Astrocyte (in vitro differentiated cells and primary cell): Measurements from ENCODE around the gene NCMAP. TPM values are rescaled to one million over a fixed set of nuclear protein-coding genes. Genes with fewer than 3 reads are reported as not detected.

Source experiments
- DNase-seq: peaks from one replicate; pipeline ENCODE4 v3.0.0-alpha.2; 2010; ENCODE audit warnings: low read depth
- FAIRE-seq: peaks from 2 replicates; lab custom pipeline; 2011; peaks lifted over from hg19 to GRCh38; lab: Jason Lieb, UNC
- H2AFZ ChIP-seq: 2 replicates; pipeline ENCODE4 v1.6.0; 2012; ENCODE audit warnings: low read depth, low read length, inconsistent platforms
- H3K27ac ChIP-seq: 2 replicates; pipeline ENCODE4 v1.5.1; 2011; ENCODE audit warnings: low read depth, low read length, inconsistent platforms
- H3K27me3 ChIP-seq: 2 replicates; pipeline ENCODE4 v1.6.0; 2011; ENCODE audit warnings: low read length, inconsistent platforms; ENCODE audit not compliant: insufficient read depth
- H3K36me3 ChIP-seq: 2 replicates; pipeline ENCODE4 v1.5.1; 2011; ENCODE audit warnings: low read length, inconsistent platforms; ENCODE audit not compliant: insufficient read depth
- H3K4me1 ChIP-seq: 2 replicates; pipeline ENCODE4 v1.5.1; 2011; ENCODE audit warnings: low read length, inconsistent platforms; ENCODE audit not compliant: insufficient read depth
- H3K4me2 ChIP-seq: 2 replicates; pipeline ENCODE4 v1.6.0; 2012; ENCODE audit warnings: low read length, inconsistent platforms
- H3K4me3 ChIP-seq: 2 replicates; pipeline ENCODE4 v1.5.1; 2011; ENCODE audit warnings: low read depth, mild to moderate bottlenecking, low read length, inconsistent platforms; ENCODE audit not compliant: insufficient read depth
- H3K79me2 ChIP-seq: 2 replicates; pipeline ENCODE4 v1.6.0; 2012; ENCODE audit warnings: mild to moderate bottlenecking, low read length, inconsistent platforms; ENCODE audit not compliant: insufficient read depth
- H3K9ac ChIP-seq: 2 replicates; pipeline ENCODE4 v1.6.0; 2012; ENCODE audit warnings: mild to moderate bottlenecking, low read length, inconsistent platforms
- H3K9me3 ChIP-seq: 2 replicates; pipeline ENCODE4 v1.5.1; 2012; ENCODE audit warnings: low read depth, mild to moderate bottlenecking, low read length, inconsistent platforms; ENCODE audit not compliant: insufficient read depth
- H4K20me1 ChIP-seq: 2 replicates; pipeline ENCODE4 v1.6.0; 2012; ENCODE audit warnings: low read length, inconsistent platforms; ENCODE audit not compliant: insufficient read depth
- H3K27ac Mint-ChIP-seq: one replicate; pipeline ENCODE4 v1.8.0; 2021; ENCODE audit warnings: mild to moderate bottlenecking, mixed read lengths; ENCODE audit not compliant: unreplicated experiment
- H3K27me3 Mint-ChIP-seq: one replicate; pipeline ENCODE4 v1.8.0; 2021; ENCODE audit warnings: low read depth, mixed read lengths; ENCODE audit not compliant: unreplicated experiment
- H3K36me3 Mint-ChIP-seq: one replicate; pipeline ENCODE4 v1.8.0; 2021; ENCODE audit warnings: low read depth, mixed read lengths; ENCODE audit not compliant: unreplicated experiment
- H3K4me1 Mint-ChIP-seq: one replicate; pipeline ENCODE4 v1.8.0; 2021; ENCODE audit warnings: low read depth, mixed read lengths; ENCODE audit not compliant: unreplicated experiment
- H3K4me3 Mint-ChIP-seq: one replicate; pipeline ENCODE4 v1.8.0; 2021; ENCODE audit warnings: mild to moderate bottlenecking, moderate library complexity, mixed read lengths; ENCODE audit not compliant: unreplicated experiment
- H3K9me3 Mint-ChIP-seq: one replicate; pipeline ENCODE4 v1.8.0; 2021; ENCODE audit warnings: mild to moderate bottlenecking, mixed read lengths; ENCODE audit not compliant: unreplicated experiment
- CTCF ChIP-seq: IDR thresholded peaks from 2 replicates; pipeline ENCODE4 v1.5.1; 2011; ENCODE audit warnings: low read depth, mild to moderate bottlenecking, inconsistent platforms, low read length, moderate library complexity; ENCODE audit not compliant: insufficient read depth
- EZH2 ChIP-seq: IDR thresholded peaks from 2 replicates; pipeline ENCODE4 v1.6.1; 2012; ENCODE audit warnings: mild to moderate bottlenecking, low read length, inconsistent platforms; ENCODE audit not compliant: insufficient read depth
- total RNA-seq: library from RNA; stranded (reverse); gene quantifications from 2 replicates; pipeline ENCODE4 v1.2.1, GENCODE V29; 2021

NCMAP gene
- total RNA-seq, 1 donor from 2014 or later = not detected

- Histone ChIP-seq H2AFZ (no peak overlapping the region), H3K27me3 (peaks cover 5% of the 10 kb centered on the region), H3K4me3 (no peak overlapping the region), H3K9me3 (no peaks in the 10 kb centered on the region), H3K27ac (no peak overlapping the region), H3K79me2 (no peaks in the 10 kb centered on the region), H3K36me3 (no peaks in the 10 kb centered on the region), H3K4me2 (no peak overlapping the region), H4K20me1 (no peaks in the 10 kb centered on the region), H3K9ac (no peak overlapping the region), H3K4me1 (no peaks in the 10 kb centered on the region)
- Mint-ChIP-seq H3K27ac (no peak overlapping the region), H3K36me3 (no peaks in the 10 kb centered on the region), H3K27me3 (no peaks in the 10 kb centered on the region), H3K4me3 (no peak overlapping the region), H3K9me3 (no peaks in the 10 kb centered on the region), H3K4me1 (peaks cover 15% of the 10 kb centered on the region)
- no peak for TF ChIP-seq EZH2
- no peak for DNase-seq
- FAIRE-seq = no peak
Observed at GRCh38 chr1:24622218-24622617, 66.3 kb downstream of the NCMAP start.

GRCh38 chr1:24632832-24633175 is 76.9 kb downstream of the NCMAP start:
- Histone ChIP-seq H3K4me3 (no peak overlapping the region), H3K4me1 (no peaks in the 10 kb centered on the region), H4K20me1 (no peaks in the 10 kb centered on the region), H3K36me3 (no peaks in the 10 kb centered on the region), H3K9me3 (no peaks in the 10 kb centered on the region), H3K27me3 (peaks cover 11% of the 10 kb centered on the region), H2AFZ (no peak overlapping the region), H3K4me2 (no peak overlapping the region), H3K27ac (no peak overlapping the region), H3K79me2 (no peaks in the 10 kb centered on the region), H3K9ac (no peak overlapping the region)
- H3K9me3 Mint-ChIP-seq = no peaks in the 10 kb centered on the region
- H3K36me3 Mint-ChIP-seq = no peaks in the 10 kb centered on the region
- peaks cover 3% of the 10 kb centered on the region for H3K27me3 Mint-ChIP-seq
- FAIRE-seq (no peak), DNase-seq (no peak)
- TF ChIP-seq EZH2 = no peak
- TF ChIP-seq CTCF = no peak
- H3K27ac Mint-ChIP-seq = no peak overlapping the region
- no peak overlapping the region for H3K4me3 Mint-ChIP-seq
- H3K4me1 Mint-ChIP-seq = no peaks in the 10 kb centered on the region

- peak; percentile 61 for DNase-seq
Observed at GRCh38 chr1:24635195-24635843, 79.4 kb downstream of the NCMAP start.

More at GRCh38 chr1:24635195-24635843, 79.4 kb downstream of the NCMAP start:
- Histone ChIP-seq H2AFZ (no peak overlapping the region), H3K79me2 (no peaks in the 10 kb centered on the region), H3K36me3 (no peaks in the 10 kb centered on the region), H4K20me1 (no peaks in the 10 kb centered on the region), H3K27ac (no peak overlapping the region), H3K9me3 (no peaks in the 10 kb centered on the region), H3K27me3 (peaks cover 11% of the 10 kb centered on the region), H3K4me2 (no peak overlapping the region), H3K4me3 (no peak overlapping the region), H3K9ac (no peak overlapping the region), H3K4me1 (no peaks in the 10 kb centered on the region)
- H3K4me1 Mint-ChIP-seq = peaks cover 3% of the 10 kb centered on the region
- no peak overlapping the region for H3K4me3 Mint-ChIP-seq
- no peak overlapping the region for H3K27ac Mint-ChIP-seq
- TF ChIP-seq EZH2 = no peak
- peak; percentile 55 for TF ChIP-seq CTCF
- H3K36me3 Mint-ChIP-seq = no peaks in the 10 kb centered on the region
- H3K27me3 Mint-ChIP-seq = peaks cover 3% of the 10 kb centered on the region
- FAIRE-seq = peak; percentile 41
- no peaks in the 10 kb centered on the region for H3K9me3 Mint-ChIP-seq
